Measurements from ENCODE around the gene BUB3.

Gene BUB3

DNA sequence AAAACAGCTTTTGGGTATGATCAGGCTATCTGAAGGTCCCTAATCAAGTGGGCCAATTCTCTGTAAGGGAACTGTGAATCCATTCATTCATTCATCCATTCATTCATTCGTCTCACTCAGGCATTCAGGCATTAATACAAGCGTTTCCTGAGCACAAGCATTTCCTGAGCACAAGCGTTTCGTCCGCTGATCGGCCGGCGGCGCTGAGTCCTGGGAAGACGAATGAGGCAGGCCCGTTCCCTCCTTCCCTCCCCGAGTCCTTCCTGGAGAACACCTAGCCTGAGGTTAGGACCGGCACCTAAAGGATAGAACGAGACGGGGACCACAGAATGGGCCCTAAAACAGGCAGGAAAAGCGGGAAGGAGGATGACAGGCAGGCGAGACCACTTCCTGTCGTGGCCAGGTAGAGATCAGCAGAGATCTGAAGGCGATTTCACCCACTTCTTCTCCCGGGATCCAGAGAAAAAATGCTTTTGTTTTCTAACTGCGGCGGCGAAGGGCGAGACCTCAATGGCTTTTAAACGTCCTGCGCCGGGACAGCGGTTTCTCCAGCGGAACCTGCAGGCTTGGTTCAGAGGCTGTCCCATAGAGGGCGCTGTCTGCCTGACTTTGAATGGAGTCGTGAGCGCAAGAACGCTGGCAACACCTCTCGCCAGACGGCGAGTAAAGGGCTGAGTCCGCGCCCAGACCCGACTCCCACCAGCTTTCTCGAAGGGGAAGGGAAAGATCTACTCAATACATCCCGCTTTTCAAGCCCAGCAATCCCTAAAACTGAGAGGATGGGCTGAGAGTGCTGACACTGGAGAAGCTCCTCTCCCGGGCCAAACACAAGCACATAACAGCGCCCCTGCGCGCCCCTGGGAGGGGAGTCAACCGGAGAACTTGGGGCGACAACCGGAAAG, 21.4 kb upstream of the BUB3 start:
- peak overlapping the region; percentile 18; the same call in 1 of the 2 replicates for H3K4me3 ChIP-seq (replicated peaks; ENCODE audit: low read depth, low read length)
- peak; percentile 67 for DNase-seq (ENCODE audit: extremely low read depth, low read depth)
- TF ChIP-seq, protein P1, sequence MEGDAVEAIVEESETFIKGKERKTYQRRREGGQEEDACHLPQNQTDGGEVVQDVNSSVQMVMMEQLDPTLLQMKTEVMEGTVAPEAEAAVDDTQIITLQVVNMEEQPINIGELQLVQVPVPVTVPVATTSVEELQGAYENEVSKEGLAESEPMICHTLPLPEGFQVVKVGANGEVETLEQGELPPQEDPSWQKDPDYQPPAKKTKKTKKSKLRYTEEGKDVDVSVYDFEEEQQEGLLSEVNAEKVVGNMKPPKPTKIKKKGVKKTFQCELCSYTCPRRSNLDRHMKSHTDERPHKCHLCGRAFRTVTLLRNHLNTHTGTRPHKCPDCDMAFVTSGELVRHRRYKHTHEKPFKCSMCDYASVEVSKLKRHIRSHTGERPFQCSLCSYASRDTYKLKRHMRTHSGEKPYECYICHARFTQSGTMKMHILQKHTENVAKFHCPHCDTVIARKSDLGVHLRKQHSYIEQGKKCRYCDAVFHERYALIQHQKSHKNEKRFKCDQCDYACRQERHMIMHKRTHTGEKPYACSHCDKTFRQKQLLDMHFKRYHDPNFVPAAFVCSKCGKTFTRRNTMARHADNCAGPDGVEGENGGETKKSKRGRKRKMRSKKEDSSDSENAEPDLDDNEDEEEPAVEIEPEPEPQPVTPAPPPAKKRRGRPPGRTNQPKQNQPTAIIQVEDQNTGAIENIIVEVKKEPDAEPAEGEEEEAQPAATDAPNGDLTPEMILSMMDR (IDR thresholded peaks at IDR 0.05; ENCODE audit: low read depth, low read length, missing control alignments): peak; percentile 92

DNA sequence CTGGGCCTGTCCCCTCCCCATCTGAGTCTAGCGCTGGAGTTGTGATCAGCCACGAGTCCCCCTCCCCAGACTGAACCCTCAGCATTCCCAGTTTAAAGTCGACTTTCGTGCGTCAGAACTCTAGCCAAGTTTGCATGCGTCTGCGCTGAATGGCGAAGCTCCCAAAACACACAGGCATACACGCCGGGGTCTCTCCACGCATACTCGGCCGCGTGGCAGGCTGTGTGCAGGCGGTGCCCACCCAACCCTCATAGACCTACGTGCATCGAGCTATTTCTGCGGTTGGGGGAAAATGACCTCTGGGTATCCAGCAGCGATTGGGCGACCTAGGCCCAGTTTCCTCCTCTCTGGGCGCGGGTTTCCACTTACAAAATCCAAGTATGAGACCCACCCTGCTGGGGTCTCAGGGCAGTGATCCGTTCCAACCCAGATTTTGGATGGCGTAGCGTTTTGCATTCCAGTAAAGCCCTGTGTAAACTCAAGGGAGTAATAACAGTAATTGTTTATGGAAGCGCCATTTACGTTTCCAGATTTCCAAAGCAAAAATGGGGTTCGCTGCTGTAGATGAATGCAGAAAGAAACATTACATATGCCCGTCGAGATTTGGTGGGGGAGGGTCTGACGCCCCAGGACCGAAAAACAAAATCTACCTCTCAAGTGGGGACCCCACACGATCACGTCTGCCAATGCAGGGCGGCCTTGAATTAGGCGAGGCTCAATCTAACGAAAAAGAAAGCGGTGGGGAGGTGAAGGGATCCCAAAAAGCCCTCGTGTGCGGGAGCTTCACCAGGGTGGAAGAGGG, 20.5 kb upstream of the BUB3 start:
- DNase-seq (ENCODE audit: extremely low read depth, low read depth): no peak
- no peak overlapping the region for H3K4me3 ChIP-seq (replicated peaks; ENCODE audit: low read depth, low read length)
- TF ChIP-seq, protein P1 (IDR thresholded peaks at IDR 0.05; ENCODE audit: low read depth, low read length, missing control alignments): no peak

DNA sequence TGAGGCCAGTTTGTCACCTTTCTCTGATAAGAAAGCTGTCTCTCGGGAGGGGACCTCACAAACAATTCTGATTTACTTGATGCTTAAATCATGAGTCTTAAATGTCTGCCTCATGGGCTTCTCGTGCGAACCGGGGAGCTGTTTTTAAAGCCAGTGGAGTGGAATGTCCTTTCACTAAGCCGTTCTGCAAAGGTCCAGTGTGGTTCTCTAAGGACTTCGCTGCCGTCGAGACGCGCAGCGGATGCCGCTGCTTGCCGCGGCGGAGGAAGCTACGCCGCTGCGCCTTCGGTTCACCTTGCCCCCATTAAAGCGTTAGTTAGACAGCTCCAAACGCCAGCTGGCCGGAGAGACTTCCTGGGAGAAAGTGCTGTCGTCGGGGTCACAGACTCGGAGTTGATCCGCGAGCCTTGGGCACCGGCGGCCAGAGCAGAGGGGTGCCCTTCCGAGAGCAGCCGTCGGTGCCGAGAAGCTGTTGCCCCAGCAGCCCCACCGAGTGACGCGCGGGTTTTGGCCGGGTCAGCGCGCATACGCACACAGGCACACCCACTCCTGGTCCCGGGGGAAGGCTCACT, 19.8 kb upstream of the BUB3 start:
- TF ChIP-seq, protein P1 (IDR thresholded peaks at IDR 0.05; ENCODE audit: low read depth, low read length, missing control alignments): no peak
- H3K4me3 ChIP-seq (replicated peaks; ENCODE audit: low read depth, low read length): no peak overlapping the region
- DNase-seq (ENCODE audit: extremely low read depth, low read depth): no peak

DNA sequence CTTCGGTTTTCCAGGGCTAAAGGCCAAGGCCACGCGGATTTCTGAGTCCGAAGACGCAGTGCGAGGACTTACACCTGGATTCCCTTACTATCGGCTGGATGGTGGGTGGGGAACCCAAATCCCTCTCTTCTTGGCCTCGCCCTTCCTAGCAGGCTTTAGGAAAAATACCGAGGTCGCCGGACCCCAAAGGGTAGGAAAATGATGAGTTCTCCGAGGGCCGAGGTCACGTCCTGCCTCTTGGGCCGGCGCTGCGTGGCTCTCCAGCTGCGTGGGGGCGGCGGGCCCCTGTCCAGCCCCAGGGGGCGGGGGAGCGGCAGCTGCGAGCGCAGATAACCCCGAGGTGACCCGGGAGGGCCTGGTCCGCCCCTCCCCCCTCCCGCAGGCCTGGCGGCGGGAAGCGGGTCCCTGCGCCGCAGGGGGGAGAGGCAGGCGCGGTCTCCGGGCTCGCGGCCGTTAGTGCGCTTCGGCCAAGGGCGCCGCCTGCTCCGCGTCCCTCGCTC, 19.2 kb upstream of the BUB3 start:
- no peak overlapping the region for H3K4me3 ChIP-seq (replicated peaks; ENCODE audit: low read depth, low read length)
- no peak for DNase-seq (ENCODE audit: extremely low read depth, low read depth)
- TF ChIP-seq, protein P1 (IDR thresholded peaks at IDR 0.05; ENCODE audit: low read depth, low read length, missing control alignments): no peak

DNA sequence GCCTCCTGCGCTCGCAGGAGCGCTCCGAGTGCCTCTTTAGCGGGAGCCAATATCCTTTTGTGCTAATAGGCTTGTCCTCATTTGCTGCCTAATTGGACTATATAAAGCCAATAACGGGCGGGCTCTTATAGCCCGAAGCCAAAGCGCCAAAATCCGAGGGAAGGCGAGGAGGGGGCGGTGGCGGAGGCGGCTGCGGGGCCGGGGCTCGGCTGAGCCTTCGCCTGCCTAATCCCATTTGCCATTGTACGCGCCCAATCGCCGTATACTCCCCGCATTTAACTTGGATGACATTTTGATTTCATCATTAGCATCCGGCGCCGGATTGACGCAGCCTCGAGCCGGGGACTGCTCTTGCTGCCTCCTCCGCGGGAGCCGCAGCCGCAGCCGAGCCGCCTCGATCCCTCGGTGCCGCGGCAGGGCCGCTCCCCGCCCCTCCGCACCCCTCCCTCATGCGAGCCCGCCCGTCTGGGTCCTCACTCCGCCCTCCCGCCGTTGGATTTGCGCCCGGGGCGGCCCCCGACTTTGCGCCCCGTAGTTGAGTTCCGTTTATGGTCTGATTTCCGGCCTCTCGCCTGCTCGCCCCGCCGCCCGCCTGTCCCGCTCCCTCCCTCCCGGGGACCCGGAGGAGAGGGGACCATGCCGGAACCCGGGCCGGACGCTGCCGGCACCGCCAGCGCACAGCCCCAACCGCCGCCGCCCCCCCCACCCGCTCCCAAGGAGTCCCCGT, 18.6 kb upstream of the BUB3 start, which contains the start of gene HMX3:
Gene HMX3 (plus strand): TSS at position 556 of the 727 bp plus-strand sequence. CDS start 81 bp downstream, at position 637.
- DNase-seq (ENCODE audit: extremely low read depth, low read depth): no peak
- TF ChIP-seq, protein P1 (IDR thresholded peaks at IDR 0.05; ENCODE audit: low read depth, low read length, missing control alignments): no peak
- H3K4me3 ChIP-seq (replicated peaks; ENCODE audit: low read depth, low read length): no peak within 1 kb of the TSS; the same call in 1 of the 2 replicates

All from HFF-Myc (cell line).